Superior temporal gyrus (tissue), 1 donor: ENCODE measurements around the gene TSHR.
"Not testable (repeated sequence)": the region's sequence is repeated elsewhere in the genome, so short reads cannot be mapped to it uniquely, and the experiment has no call there.

Experiments
- DNase-seq: peaks from one replicate; pipeline ENCODE4 v3.0.0-alpha.2; 2016; ENCODE audit errors: extremely low spot score

The TSHR gene

DNA sequence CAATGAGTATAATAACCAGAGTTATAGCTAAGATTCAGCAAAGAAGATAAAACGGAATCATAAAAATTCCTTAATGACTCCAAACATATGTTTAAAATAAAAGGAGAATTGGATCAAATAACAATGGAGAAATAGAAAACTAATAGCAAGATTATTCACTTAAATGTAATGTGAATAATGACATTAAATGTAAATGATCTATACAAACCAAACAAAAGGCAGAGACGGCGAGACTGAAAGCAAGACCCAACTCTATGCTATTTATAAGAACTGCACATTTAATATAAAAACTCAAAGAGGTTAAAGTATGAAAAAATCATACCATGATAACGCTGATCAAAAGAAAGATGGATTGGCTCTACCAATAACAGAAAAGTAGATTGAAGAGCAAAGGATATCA, 3.9 kb upstream of the TSHR start:
- DNase-seq: no peak

DNA sequence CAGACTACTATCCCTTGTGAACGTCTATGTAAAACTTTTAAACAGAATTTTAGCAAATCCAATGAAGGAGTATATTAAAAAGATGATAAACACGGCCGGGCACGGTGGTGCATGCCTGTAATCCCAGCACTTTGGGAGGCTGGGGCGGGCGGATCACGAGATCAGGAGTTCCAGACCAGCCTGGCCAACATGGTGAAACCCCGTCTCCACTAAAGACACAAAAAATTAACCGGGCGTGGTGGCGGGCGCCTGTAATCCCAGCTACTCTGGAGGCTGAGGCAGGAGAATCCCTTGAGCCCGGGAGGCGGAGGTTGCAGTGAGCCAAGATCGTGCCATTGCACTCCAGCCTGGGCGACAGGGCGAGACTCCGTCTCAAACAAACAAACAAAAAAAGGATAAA, 2.2 kb upstream of the TSHR start:
- DNase-seq: not testable (repeated sequence)

DNA sequence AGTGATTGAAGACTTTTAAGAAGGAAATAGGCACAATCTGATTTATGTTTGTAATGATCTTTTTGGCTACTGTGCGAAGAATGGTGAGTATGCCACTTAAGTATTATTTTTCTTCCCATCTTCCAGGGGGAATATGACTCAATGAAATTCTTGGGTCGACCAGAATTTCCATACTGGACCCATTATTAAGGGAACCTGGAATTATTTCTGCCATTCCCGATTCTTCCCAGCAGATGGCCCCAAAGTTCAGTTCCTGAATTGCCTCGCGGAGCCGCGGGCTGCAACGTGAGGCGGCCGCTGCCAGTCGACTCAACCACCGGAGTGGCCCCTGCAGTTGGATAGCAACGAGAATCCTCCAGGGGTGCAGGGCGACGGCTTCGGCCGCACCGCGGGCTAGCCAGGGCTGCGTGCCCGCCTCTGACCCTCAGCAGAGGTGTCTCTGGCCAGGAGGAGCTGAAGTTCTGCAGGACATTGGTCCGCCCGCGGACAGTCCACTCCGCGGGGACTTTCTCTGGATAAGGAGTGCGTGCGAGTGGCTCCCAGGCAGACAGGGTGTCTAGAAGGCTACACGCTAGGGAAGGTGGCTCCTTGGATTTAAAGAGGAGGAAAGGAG, 628 bp upstream of the TSHR start:
- peak; percentile 95 for DNase-seq

DNA sequence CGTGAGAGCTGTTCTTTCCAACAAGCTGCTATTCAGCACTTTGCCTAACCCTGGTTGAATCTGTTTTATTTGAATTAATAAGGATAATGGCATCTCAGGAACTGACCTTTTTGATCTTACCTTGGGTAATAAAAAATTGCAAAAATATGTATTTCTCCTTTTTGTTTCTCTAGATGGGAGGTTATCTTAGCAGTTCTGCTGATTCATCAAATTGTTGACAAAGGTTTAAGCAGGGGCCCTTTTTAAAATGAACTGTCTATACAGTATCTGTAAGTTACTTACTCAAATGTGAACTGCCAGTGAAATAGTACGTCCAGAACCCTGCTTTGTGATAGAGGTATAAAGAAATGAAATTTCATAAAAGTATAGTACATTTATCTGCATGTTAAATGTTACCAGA, 681 bp downstream of the TSHR start:
- no peak for DNase-seq

DNA sequence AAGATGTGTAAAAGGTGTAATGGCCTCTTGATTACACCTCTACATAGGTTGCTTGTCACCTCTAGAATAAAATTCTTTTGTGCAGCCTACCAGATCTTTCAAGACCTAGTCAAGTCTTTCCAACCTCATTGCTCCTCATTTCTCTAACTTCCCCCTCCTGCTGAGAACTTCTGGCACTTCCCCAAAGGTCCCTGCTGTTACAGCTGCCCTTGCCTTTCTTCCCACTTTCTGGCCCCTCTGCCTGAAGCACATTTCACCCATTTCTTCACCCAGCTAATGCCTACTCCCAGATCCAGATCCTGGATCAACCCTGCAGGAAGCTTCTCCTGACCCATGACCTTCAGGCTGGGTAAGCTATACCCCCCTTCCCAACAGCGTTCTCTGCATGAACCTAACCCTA, 1.5 kb downstream of the TSHR start:
- DNase-seq: no peak

DNA sequence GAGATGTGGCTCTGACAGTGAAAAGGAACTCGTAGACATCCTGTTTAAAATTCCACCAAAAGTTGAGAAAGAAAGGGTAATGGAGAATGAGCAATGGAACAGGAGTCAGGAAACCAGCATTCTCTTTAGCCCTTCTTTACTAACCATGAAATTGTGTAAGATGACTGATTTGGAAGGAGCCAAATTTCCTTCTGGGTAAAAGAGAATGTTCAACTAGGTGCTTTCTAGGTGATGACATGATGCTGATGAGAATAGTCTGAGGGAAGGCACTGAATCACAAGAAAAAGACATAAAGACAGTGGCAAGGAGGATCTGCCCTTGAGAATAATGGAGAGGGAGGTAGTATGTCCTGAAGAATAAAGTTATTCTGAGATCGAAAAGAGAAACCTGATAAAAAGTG, 2.2 kb downstream of the TSHR start:
- no peak for DNase-seq

DNA sequence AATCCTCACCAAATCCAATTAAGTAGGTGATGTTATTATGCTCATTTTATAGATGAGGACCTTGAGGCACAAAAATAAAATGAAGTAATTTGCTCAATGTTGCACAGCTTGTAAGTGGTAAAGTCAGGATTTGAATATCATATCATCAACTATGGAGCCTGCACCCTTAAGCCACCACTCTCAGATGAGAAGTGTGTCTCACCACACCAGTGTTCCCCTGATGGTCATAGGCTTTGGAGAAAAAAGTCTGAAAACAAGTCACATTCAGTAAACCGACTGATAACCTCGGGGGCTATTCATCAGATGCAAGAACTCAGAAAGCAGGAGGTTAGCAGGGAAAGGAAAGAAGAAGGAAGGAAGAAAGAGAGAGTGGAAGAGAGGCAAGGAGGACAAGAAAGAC, 2.8 kb downstream of the TSHR start:
- DNase-seq: no peak

DNA sequence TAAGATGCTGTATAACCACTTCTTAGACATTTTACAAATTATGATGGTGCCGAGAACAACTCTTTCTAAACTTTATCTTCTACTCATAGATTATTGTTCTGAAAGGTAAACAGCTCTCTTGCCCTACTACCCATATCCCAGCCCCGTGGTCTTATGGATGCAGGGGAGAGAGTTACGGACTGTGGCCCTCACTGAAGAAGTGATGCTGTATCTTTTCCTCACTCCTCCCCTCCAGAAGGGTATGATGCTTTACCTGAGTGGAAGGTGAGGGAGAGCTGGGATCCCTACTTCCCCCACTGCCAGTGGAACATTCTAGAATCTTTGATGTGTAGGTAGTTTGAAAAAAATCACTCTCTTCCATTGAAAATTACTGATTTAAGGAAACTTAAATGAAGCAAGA, 3.5 kb downstream of the TSHR start:
- DNase-seq: no peak

DNA sequence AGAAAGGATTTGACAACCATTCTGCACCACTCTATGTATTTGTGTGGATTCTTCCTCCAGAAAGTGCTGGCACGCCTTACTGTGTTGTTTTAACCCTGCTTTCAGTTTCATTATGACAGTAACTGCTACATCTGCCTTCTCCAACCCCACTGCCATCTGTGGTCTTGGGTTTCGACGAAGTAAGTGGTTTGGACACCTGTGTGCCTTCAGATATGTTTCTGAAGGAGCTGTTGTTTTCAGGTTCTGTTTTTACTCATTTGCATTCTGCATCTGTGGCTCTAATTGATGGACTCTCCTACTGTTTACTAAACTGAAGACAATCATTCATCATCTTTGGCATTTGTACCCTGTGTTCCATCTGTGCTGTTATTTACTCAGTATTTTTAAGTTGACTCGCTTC, 4.1 kb downstream of the TSHR start:
- DNase-seq: peak; percentile 33

DNA sequence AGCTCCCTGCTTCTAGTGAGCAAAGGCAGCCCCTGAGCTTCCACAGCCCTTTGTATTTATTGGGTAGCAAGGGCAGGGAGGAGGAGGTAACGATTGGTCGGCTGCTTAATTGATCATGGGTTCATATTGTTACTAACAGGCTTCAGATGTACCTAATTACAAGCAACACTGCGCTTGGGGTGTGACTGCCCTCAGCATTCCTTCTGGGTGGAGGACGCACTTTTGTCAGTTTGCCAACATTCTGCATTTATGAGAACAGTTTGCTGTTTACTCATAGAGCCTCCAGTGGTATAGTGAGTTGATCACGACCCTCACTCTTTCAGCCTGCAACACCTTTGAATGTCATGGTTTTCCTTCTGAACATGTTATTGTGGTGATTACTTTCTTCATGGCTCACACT, 9.6 kb downstream of the TSHR start:
- no peak for DNase-seq

DNA sequence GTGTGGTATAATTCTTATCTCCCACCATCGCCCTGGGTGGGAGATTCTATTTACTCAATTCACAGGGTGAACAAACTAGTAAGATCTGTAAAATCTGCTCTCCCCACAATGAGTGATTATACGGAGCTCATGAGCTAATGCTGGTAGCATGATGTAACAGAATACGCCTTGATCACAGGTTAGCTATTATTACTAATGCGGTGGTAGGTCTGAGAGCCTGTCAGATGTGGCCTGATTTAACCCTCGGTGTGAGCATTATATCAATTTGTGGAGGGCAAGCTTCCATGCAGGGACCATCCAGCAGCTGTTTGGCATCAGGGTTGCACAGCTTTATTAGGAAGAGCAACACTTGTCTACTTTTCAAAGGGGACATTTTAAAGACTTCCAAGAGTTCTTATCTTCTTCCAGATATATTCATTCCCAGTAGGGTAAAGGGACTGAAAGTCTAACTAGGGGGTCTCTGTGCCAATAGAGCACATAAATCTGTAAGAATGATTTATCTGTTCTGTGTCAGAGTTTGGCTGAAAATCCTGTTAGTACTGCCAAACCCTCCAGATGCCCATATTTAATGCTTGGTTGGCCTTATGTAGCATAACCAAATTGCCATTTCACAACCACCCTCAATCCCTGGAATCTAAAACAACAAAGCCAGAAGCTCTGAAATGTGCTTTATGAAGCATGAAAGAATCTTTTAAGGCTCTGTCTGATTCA, 18.7 kb downstream of the TSHR start:
- DNase-seq: peak; percentile 28

DNA sequence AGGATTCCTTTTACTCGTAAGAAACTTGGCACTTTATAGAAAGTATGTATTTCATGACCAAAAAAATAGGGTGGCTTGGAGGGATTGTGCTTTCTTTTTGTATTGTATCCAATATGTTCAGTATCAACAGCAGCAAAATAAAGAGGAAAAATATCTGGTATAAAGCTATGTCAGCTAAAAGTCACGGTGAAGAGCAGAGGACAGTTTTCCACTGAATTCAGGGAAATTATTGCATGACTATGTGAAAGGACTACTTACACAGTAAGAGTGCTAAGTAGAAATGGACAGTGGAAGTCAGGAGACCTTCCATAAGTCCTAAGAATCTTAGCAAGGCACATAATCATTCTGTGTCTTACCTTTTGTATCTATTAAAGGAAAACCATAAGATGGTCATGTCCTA, 19.3 kb downstream of the TSHR start:
- DNase-seq: no peak

DNA sequence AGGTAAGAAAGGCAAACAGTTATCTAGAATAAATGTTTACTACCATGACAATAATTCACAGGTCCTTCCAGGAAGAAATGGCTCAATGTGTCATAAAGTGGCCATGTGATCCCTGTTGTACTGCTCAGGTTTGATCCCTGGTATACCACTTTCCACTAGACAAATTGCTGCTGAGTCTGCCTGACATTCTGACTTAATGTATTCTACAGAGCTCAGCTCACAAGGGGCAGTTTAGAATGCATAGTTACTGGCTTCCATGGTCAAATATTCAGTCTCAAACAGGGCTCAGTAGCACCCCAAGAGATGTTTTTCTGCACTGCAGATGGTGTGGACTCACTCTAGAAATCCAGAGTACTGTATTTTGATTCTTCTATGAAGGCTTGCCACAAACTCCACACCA, 21.8 kb downstream of the TSHR start:
- DNase-seq: no peak

DNA sequence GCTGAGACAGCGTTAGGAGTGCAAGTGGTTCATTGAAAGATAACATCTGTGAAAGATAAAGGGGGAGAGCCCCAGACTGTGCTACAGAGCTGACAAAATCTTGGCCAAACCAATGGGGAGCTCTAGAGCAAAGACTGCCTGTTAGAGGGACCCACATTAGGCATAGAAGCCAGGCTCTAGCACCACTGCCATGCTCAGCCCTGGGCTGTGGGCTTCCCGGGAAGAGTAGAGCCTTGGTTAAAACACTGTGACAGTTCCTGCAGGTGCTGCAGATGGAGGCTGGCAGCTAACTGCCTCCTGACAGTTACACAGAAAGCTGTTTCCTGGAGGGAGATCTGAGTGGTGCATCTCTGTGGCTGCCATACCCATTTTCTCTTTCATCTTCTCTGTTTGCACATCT, 23.0 kb downstream of the TSHR start:
- DNase-seq: no peak

DNA sequence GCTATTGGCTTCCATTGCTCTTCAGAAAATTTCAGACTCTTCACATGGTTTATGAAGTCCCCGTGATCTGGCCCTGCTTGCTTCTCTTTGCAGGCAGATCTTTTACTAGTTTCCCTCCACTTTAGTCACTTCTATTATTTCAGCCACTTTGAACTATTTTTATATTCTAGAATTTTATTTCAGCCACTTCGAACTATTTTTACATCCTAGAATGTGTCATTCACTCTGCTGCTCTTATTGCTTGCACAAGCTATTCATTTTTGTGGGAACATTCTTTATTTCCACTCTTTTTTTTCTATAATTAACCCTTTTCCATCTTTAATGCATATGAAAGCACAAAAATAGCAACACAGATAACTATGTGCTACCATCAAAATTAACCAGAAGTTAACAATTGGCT, 24.5 kb downstream of the TSHR start:
- no peak for DNase-seq

DNA sequence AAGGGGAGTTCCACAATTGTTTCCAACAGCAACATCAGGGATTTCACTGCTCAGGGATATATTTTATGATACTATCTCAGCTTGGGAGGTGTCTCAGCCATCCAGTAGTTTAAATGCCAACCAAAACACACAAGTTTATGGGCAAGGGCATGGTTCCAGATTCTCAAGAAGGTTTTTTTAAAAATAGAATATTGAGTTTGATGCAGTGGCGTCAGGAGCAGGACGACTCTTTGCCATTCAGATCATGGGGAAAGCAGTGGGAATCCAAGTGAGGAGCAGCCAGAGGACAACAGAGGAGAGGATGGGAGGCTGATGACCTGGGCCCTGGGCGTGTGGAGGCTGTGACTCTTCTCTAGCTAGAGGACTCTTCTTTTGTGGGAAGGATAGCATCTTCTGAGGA, 25.7 kb downstream of the TSHR start:
- DNase-seq: no peak

DNA sequence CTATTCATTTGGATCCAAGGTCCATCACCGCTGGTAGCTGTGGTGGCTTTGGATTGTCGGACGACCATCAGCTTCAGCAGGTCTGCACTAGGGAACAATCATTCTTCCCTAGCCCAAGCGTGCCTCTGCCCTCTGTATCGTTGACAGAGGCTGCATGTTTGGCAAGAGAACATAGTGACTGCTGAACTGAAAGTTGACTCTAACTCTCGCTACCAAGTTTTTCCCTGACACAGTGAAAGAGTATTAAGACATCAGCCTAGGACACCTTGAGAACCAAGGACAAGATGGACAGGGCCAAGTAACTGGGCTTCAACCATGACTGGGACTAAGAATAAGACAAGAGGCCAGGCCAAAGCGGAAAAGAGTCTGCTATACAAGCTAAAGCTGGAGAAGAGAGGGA, 26.3 kb downstream of the TSHR start:
- DNase-seq: no peak

DNA sequence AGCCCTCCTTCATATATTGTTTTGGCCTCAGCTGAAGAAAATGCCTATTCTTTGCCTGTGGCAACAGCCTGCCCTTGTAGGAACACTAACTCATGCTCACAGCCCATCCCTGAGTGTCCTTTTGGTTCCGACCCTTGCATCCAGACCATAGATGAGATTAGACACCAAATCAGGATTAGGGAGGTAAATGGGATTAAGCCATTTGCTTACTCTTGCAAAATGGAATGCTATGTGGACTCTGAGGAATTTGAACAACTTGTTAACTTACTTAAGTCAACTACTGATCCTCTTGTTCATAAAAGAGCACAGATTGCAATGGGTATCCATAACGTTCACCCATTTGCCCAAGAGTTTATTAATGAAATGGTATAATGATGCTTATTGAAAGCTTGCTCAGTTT, 27.3 kb downstream of the TSHR start:
- DNase-seq: no peak

DNA sequence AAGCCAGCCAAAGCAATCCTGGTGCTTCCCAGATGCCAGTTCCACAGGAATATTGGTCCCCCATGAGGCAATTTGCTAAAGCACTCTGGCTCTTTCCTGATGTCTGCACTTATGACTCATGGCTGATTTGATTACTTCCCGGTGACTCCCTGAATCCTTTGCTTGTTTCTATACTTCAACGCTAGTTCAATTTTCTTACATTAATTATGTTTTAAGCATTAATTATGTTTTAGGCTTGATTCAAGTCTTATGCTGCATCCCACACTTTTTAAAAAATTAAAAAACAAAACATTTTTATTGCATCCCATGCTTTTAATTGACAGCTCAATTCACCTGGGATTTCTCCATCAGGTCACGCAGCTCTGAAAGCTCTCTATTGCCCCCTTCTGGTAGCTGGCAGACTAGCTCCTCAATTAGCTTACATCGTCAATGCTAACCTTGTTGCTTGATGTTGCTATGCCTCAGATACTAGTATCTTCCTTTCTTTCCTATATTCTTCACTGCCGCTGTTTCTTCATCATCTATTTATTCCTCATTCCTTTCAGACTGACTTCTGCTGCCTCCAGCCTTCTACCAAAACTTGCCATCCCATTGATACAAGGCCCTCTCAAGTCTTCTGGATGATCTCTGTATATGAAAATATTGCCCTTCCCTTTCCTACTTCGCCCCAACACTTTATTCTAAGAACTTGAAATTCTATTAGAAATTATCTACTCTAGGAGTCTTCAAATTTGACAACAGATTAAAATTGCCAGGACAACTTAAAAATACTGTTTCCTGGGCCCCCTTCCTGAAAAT, 32.0 kb downstream of the TSHR start:
- DNase-seq: peak; percentile 92

DNA sequence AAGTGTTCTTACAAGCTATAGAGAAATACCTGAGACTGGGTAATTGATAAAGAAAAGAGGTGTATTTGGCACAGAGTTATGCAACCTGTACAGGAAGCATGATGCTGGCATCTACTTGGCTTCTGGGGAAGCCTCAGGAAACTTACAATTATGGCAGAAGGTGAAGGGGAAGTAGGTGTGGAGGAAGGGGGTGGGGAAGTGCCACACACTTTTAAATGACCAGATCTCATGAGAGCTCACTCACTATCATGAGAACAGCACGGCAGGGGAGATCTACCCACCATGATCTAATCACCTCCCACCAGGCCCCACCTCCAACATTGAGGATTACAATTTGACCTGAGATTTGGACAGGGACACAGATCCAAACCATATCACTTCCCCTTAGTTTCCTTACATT, 32.8 kb downstream of the TSHR start:
- DNase-seq: no peak

DNA sequence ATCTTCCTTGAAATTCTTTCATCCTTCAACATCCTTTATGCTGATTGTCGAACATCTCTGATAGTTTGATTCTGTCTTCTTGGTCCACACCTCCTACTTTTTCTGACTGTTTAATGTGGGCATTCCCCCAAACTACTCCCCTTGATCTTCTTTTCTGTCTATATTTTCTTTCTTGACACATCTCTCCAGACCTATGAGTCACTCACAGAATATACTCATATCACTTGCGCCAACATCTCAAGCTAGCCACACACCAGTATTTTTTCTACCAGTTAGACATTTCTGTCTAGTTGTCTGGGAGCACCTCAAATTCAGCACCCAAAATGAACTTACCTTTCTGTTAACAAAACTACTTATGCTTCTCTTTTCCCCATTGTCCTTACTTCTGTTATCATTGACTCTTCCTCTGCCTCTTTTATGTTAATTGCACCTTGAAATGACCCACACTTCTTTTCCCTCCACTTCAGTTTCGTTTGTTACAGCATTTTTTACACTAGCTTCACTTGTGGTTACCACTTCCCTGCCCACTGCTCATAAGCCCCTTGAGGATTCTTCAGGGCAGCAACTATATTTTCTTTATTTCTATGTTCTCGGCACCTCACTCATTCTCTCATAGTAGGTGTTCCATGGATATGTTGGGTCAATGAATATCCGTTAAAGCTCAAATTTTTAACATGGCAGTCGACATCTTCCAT, 33.5 kb downstream of the TSHR start:
- DNase-seq: no peak

DNA sequence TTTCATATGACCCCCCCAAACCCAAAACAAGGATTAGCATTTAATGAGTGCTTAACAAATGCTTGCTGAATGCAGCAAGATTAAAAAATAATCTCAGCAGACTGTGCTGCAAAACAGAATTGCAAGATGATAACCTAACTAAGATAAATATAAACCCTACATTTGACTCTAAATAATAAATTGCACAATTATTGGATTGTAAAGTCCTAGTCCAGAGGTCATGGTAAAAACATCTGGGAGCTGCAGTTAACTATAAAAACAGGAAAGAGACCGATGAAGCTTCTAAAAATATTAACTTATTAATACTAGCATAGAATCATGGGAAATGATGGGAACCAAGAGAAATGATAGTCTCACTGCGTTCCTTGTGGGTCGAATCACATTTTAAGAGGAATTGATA, 37.2 kb downstream of the TSHR start:
- DNase-seq: no peak
